ENCODE data around the gene LDLRAD2. TPM values are rescaled to one million over a fixed set of nuclear protein-coding genes. Genes with fewer than 3 reads are reported as not detected.
"Not testable (repeated sequence)": the region's sequence is repeated elsewhere in the genome, so short reads cannot be mapped to it uniquely, and the experiment has no call there.

LDLRAD2 gene
- total and polyA plus RNA-seq, 7 experiments from 2014 or later, result 0.66 to 0.86 TPM; not detected in 5

- ATAC-seq, result no peak
- Mint-ChIP-seq H3K4me3 (peak overlapping the region in 2 of 10 donors; percentile 2 to 4), H3K36me3 (peaks cover 0 to 14% (median 3%) of the 10 kb centered on the region in 5 donors), H3K27ac (peak overlapping the region in 3 of 9 donors; percentile 54 to 78 (median 68)), H3K4me1 (peaks cover 30 to 60% (median 54%) of the 10 kb centered on the region in 7 donors), H3K27me3 (no peaks in the 10 kb centered on the region), H3K9me3 (no peaks in the 10 kb centered on the region)
- DNase-seq, result no peak
- Histone ChIP-seq H3K36me3 (ENCODE audit: control insufficient read depth in 2 of 3, insufficient read depth in 3 of 3, low read length in 3 of 3) (no peaks in the 10 kb centered on the region), H3K4me1 (ENCODE audit: control insufficient read depth in 2 of 2, insufficient read depth in 2 of 2, low read length in 2 of 2) (peaks cover 11 to 25% of the 10 kb centered on the region in 2 donors), H3K27ac (ENCODE audit: low read depth, low read length) (no peak overlapping the region), H3K4me3 (ENCODE audit: low read length) (no peak overlapping the region), H3K9me3 (ENCODE audit: control insufficient read depth in 2 of 3, low read length in 3 of 3) (no peaks in the 10 kb centered on the region), H3K27me3 (ENCODE audit: control insufficient read depth in 2 of 2, insufficient read depth in 2 of 2, low read length in 2 of 2) (no peaks in the 10 kb centered on the region)
- ChIA-PET CTCF (no interaction called here), POLR2A (interaction anchor here (1.0 to 1.7 kb wide), 2 partner anchors 8 to 181 kb away, joined by 3 to 5 read pairs; no protein-coding TSS in a partner anchor)
- intact Hi-C loops (cut with micrococcal nuclease), result no loop called here
These were observed 36.0 kb upstream of the LDLRAD2 start for GRCh38 chr1:21775985-21776562.

DNA sequence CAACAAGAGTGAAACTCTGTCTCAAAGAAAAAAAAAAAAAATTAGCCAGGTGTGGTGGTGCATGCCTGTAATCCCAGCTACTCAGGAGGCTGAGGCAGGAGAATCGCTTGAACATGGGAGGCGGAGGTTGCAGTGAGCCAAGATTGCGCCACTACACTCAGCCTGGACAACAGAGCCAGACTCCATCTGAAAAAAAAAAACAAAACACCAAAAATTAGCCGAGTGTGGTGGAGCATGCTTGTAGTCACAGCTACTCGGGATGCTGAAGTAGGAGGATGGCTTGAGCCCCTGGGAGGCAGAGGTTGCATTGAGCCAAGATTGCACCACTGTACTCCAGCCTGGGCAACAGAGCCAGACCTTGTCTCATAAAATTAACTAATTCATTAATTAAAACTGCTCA lies 35.1 kb upstream of the LDLRAD2 start:
- H3K4me3 ChIP-seq (ENCODE audit: low read length); DNase-seq; H3K36me3 ChIP-seq (ENCODE audit: control insufficient read depth in 2 of 3, insufficient read depth in 3 of 3, low read length in 3 of 3); H3K9me3 Mint-ChIP-seq; H3K27me3 Mint-ChIP-seq; intact Hi-C loops (cut with micrococcal nuclease); H3K9me3 ChIP-seq (ENCODE audit: control insufficient read depth in 2 of 3, low read length in 3 of 3); H3K27ac ChIP-seq (ENCODE audit: low read depth, low read length); H3K27me3 ChIP-seq (ENCODE audit: control insufficient read depth in 2 of 2, insufficient read depth in 2 of 2, low read length in 2 of 2); CTCF ChIA-PET; ATAC-seq: not testable (repeated sequence)
- H3K4me1 ChIP-seq (ENCODE audit: control insufficient read depth in 2 of 2, insufficient read depth in 2 of 2, low read length in 2 of 2), result peaks cover 17 to 34% of the 10 kb centered on the region in 2 donors
- POLR2A ChIA-PET, result interaction anchor here (1.0 kb wide), 1 partner anchor 180 kb away, joined by 3 read pairs; no protein-coding TSS in a partner anchor
- peaks cover 33 to 67% (median 61%) of the 10 kb centered on the region in 7 donors for H3K4me1 Mint-ChIP-seq
- peak overlapping the region in 1 of 10 donors; percentile 25 for H3K4me3 Mint-ChIP-seq
- H3K27ac Mint-ChIP-seq, result peak overlapping the region in 2 of 9 donors; percentile 51 to 78
- H3K36me3 Mint-ChIP-seq, result peaks cover 0 to 14% (median 3%) of the 10 kb centered on the region in 5 donors

GRCh38 chr1:21778405-21778727 lies 33.7 kb upstream of the LDLRAD2 start:
- Histone ChIP-seq H3K27ac (ENCODE audit: low read depth, low read length) (no peak overlapping the region), H3K27me3 (ENCODE audit: control insufficient read depth in 2 of 2, insufficient read depth in 2 of 2, low read length in 2 of 2) (no peaks in the 10 kb centered on the region), H3K9me3 (ENCODE audit: control insufficient read depth in 2 of 3, low read length in 3 of 3) (no peaks in the 10 kb centered on the region), H3K4me3 (ENCODE audit: low read length) (no peak overlapping the region), H3K4me1 (ENCODE audit: control insufficient read depth in 2 of 2, insufficient read depth in 2 of 2, low read length in 2 of 2) (peaks cover 19 to 30% of the 10 kb centered on the region in 2 donors), H3K36me3 (ENCODE audit: control insufficient read depth in 2 of 3, insufficient read depth in 3 of 3, low read length in 3 of 3) (peaks cover 0 to 10% (median 0%) of the 10 kb centered on the region in 3 experiments)
- Mint-ChIP-seq H3K4me1 (peaks cover 30 to 68% (median 58%) of the 10 kb centered on the region in 7 donors), H3K36me3 (peaks cover 0 to 14% (median 3%) of the 10 kb centered on the region in 5 donors), H3K9me3 (no peaks in the 10 kb centered on the region), H3K27ac (peak overlapping the region in 5 of 9 donors; percentile 9 to 78 (median 54)), H3K4me3 (peak overlapping the region in 4 of 10 donors; percentile 6 to 45 (median 30)), H3K27me3 (peaks cover 0 to 4% (median 0%) of the 10 kb centered on the region in 5 donors)
- ChIA-PET CTCF (interaction anchor here (0.6 kb wide), 1 partner anchor 178 kb away, joined by 4 read pairs; no protein-coding TSS in a partner anchor), POLR2A (interaction anchor here (0.6 kb wide), 1 partner anchor 281 kb away, joined by 3 read pairs; no protein-coding TSS in a partner anchor)
- ATAC-seq (no peak), DNase-seq (no peak)
- intact Hi-C loops (cut with micrococcal nuclease), result no loop called here

GRCh38 chr1:21779613-21780521 lies 32.2 kb upstream of the LDLRAD2 start:
- H3K36me3 Mint-ChIP-seq, result peaks cover 0 to 14% (median 3%) of the 10 kb centered on the region in 5 donors
- no peaks in the 10 kb centered on the region for H3K9me3 Mint-ChIP-seq
- ATAC-seq (no peak), DNase-seq (peak in 1 of 9 donors; percentile 42)
- intact Hi-C loops (cut with micrococcal nuclease), result loop anchor here (5.0 to 10.0 kb wide), 5 partner anchors 33 to 1565 kb away; partner anchors contain the start of genes EIF4G3 (in 1 of the 2), HNRNPR (in 1 of the 2), KDM1A (in 1 of the 2) and TEX46 (in 1 of the 2)
- peaks cover 0 to 4% (median 0%) of the 10 kb centered on the region in 5 donors for H3K27me3 Mint-ChIP-seq
- Histone ChIP-seq H3K27me3 (ENCODE audit: control insufficient read depth in 2 of 2, insufficient read depth in 2 of 2, low read length in 2 of 2) (no peaks in the 10 kb centered on the region), H3K36me3 (ENCODE audit: control insufficient read depth in 2 of 3, insufficient read depth in 3 of 3, low read length in 3 of 3) (peaks cover 0 to 10% (median 0%) of the 10 kb centered on the region in 3 experiments), H3K4me1 (ENCODE audit: control insufficient read depth in 2 of 2, insufficient read depth in 2 of 2, low read length in 2 of 2) (peaks cover 23 to 26% of the 10 kb centered on the region in 2 donors), H3K9me3 (ENCODE audit: control insufficient read depth in 2 of 3, low read length in 3 of 3) (no peaks in the 10 kb centered on the region), H3K27ac (ENCODE audit: low read depth, low read length) (no peak overlapping the region), H3K4me3 (ENCODE audit: low read length) (no peak overlapping the region)
- peak overlapping the region; percentile 41 to 95 (median 69) for H3K4me3 Mint-ChIP-seq
- H3K27ac Mint-ChIP-seq, result peak overlapping the region; percentile 8 to 77 (median 63)
- H3K4me1 Mint-ChIP-seq, result peaks cover 30 to 66% (median 53%) of the 10 kb centered on the region in 7 donors
- POLR2A ChIA-PET, result no interaction called here
- CTCF ChIA-PET, result no interaction called here

DNA sequence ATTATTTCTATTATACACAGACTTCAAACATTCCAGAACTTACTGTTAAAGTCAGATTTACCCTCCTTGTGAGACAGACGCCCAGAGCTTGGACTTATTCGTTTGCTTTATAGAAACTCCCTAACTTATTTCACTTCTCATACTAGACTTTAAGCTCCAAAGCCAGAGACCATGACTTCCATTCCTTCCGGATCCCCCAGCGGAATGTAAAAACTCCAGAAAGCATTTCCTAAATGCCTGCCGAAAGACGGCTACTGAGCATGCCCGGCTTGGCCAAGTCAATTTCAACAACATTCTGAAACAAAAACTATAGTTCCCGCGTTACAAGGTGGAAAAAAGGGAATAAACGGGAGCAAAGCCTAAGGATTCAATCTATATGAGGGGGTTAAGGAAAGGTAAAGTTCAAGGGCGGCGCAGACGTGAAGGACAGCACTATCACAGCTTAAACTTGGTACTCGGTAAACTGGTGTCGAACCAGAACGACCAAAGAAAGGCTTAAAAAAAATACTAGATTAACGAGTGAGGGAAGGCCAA lies 30.2 kb upstream of the LDLRAD2 start:
- ChIA-PET POLR2A (interaction anchor here (0.6 to 3.5 kb wide), 4 partner anchors 28 to 242 kb away, joined by 3 to 24 read pairs (median 4); no protein-coding TSS in a partner anchor), CTCF (interaction anchor here (0.9 kb wide), 1 partner anchor 154 kb away, joined by 3 read pairs; no protein-coding TSS in a partner anchor)
- Mint-ChIP-seq H3K27ac (peak overlapping the region; percentile 87 to 100 (median 99)), H3K36me3 (peaks cover 0 to 8% (median 3%) of the 10 kb centered on the region in 5 donors), H3K4me1 (peaks cover 19 to 50% (median 43%) of the 10 kb centered on the region in 7 donors), H3K27me3 (peaks cover 0 to 8% (median 0%) of the 10 kb centered on the region in 5 donors), H3K9me3 (no peaks in the 10 kb centered on the region), H3K4me3 (peak overlapping the region; percentile 92 to 99 (median 98))
- intact Hi-C loops (cut with micrococcal nuclease), result loop anchor here (1.0 to 10.0 kb wide), 9 partner anchors 35 to 1899 kb away; partner anchors contain the start of genes EIF4G3 (in 1 of the 2), HNRNPR (in 1 of the 2), KDM1A (in 1 of the 2) and OTUD3 (in 1 of the 2)
- ATAC-seq (peak; percentile 0), DNase-seq (no peak)
- peaks cover 0 to 10% (median 0%) of the 10 kb centered on the region in 3 experiments for H3K36me3 ChIP-seq (ENCODE audit: control insufficient read depth in 2 of 3, insufficient read depth in 3 of 3, low read length in 3 of 3)
- H3K27me3 ChIP-seq (ENCODE audit: control insufficient read depth in 2 of 2, insufficient read depth in 2 of 2, low read length in 2 of 2), result no peaks in the 10 kb centered on the region
- peak overlapping the region; percentile 93 for H3K4me3 ChIP-seq (ENCODE audit: low read length)
- H3K27ac ChIP-seq (ENCODE audit: low read depth, low read length), result peak overlapping the region; percentile 99
- no peaks in the 10 kb centered on the region for H3K9me3 ChIP-seq (ENCODE audit: control insufficient read depth in 2 of 3, low read length in 3 of 3)
- H3K4me1 ChIP-seq (ENCODE audit: control insufficient read depth in 2 of 2, insufficient read depth in 2 of 2, low read length in 2 of 2), result peaks cover 19 to 23% of the 10 kb centered on the region in 2 donors
